Right lobe of liver (tissue), 6 donors: ENCODE data around the gene GALNT3. TPM values are rescaled to one million over a fixed set of nuclear protein-coding genes. Genes with fewer than 3 reads are reported as not detected.

ENCODE experiments used
- ATAC-seq, 4 donors: fragments of 200-7000 bp; cut with Tn5 transposase; one replicate each; pipeline ENCODE4 v1.9.1; 2020; ENCODE audit warnings: mild to moderate bottlenecking in 4 of 4, moderate library complexity in 4 of 4
- DNase-seq, 3 donors: peaks; one replicate each; pipeline ENCODE4 v3.0.0-alpha.2; 2020
- H3K27ac ChIP-seq, 3 donors: fragments of 200-600 bp; one replicate each; pipeline ENCODE4 v1.8.0; 2022
- H3K27me3 ChIP-seq, 2 donors: fragments of 200-600 bp; one replicate each; pipeline ENCODE4 v1.8.0; 2022
- H3K36me3 ChIP-seq, 4 donors: fragments of 200-600 bp; sonication (generic) in 1 of 4; one replicate each; pipeline versions ENCODE4 v1.5.1 to v1.8.0; 2017 to 2022; ENCODE audit warnings: control low read depth in 1 of 4
- H3K4me1 ChIP-seq, 4 donors: fragments of 200-600 bp; sonication (generic) in 1 of 4; one replicate each; pipeline versions ENCODE4 v1.5.1 to v1.8.0; 2017 to 2022; ENCODE audit warnings: control low read depth in 1 of 4
- H3K4me3 ChIP-seq, 3 donors: fragments of 200-600 bp; one replicate each; pipeline ENCODE4 v1.8.0; 2022
- H3K9me3 ChIP-seq, 4 donors: fragments of 200-600 bp; sonication (generic) in 1 of 4; one replicate each; pipeline versions ENCODE4 v1.5.1 to v1.8.0; 2017 to 2022; ENCODE audit warnings: control low read depth in 1 of 4
- POLR2A ChIP-seq: fragments of 450-650 bp; IDR thresholded peaks from one replicate; pipeline ENCODE4 v1.6.1; 2017; ENCODE audit warnings: antibody characterized with exemption, mild to moderate bottlenecking
- WGBS: methylation state at CpG from one replicate; pipeline ENCODE4 v1.1.6; 2018; ENCODE audit warnings: low coverage, low lambda C conversion rate; ENCODE audit not compliant: insufficient coverage; ENCODE audit errors: missing lambda C conversion rate; 5-methylcytosine and 5-hydroxymethylcytosine counted together
- intact Hi-C, 2 donors: fragments of 100-400 bp; cut with DNase I; formaldehyde crosslinking; loops; one replicate each; pipeline versions ENCODE4 v1.11.2 to v1.14.1; 2022
- total RNA-seq, 6 experiments: library from RNA; depleted of rRNA in 2 of 6; stranded (reverse); fragments of >200 nt in 2 of 6; fragmentation: NEBNext Ultra II Directional in 3 of 6; extraction: Animal tissue kit (Norgen Biotek cat#: 25700) in 3 of 6; gene quantifications; one replicate each; pipeline versions ENCODE4 v1.1.0 to v1.2.4, GENCODE V29; 2016 to 2023
- TF ChIP-seq, protein P1 (sequence below), 4 donors: fragments of 200-600 bp in 3 of 4; fragments of 450-650 bp in 1 of 4; IDR thresholded peaks; one replicate each; pipeline versions ENCODE4 v1.5.1 to v1.8.0; 2016 to 2022; ENCODE audit warnings: antibody characterized with exemption in 4 of 4, mild to moderate bottlenecking in 2 of 4
- donor health status: DM: no; HTN: yes; CAD: no.
- donor health status: DM: no; HTN: no; CAD: no.
- donor health status: DM: no; HTN: no; CAD: no.
- donor health status: DM: no; HTN: yes; CAD: no.
- donor health status: DM: no; HTN: yes; CAD: no.

The GALNT3 gene
- total RNA-seq, 6 experiments from 2014 or later, result 0.31 to 1.6 (median 0.80) TPM

DNA sequence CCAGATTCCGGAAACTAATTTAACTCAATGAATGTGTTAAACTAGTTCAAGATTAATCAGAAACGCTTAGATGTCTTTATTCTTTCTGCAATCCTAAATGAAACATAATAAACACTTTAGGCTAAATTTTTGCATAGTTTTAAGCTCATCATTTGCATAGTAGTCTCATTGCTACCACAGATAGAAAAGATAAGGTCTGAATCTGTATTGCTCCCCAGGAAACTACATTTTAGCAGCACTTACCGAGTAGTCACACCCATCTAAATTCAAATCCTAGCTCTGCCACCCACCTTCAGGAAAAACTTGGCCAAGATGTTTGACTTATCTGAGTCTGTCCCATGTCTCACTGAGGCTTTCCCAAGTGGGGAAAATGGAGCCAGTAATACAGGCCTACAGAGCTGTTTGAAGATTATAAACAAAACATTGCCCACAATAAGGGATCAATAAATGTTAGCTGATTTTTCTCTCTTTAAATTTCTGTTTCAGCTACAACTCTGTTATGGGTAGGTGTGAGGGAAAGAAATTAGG lies 87.0 kb downstream of the GALNT3 start:
- Histone ChIP-seq H3K4me3 (no peak overlapping the region), H3K27ac (no peak overlapping the region), H3K36me3 (no peaks in the 10 kb centered on the region), H3K4me1 (no peaks in the 10 kb centered on the region), H3K27me3 (no peaks in the 10 kb centered on the region), H3K9me3 (no peaks in the 10 kb centered on the region)
- no peak for TF ChIP-seq POLR2A
- TF ChIP-seq, protein P1, sequence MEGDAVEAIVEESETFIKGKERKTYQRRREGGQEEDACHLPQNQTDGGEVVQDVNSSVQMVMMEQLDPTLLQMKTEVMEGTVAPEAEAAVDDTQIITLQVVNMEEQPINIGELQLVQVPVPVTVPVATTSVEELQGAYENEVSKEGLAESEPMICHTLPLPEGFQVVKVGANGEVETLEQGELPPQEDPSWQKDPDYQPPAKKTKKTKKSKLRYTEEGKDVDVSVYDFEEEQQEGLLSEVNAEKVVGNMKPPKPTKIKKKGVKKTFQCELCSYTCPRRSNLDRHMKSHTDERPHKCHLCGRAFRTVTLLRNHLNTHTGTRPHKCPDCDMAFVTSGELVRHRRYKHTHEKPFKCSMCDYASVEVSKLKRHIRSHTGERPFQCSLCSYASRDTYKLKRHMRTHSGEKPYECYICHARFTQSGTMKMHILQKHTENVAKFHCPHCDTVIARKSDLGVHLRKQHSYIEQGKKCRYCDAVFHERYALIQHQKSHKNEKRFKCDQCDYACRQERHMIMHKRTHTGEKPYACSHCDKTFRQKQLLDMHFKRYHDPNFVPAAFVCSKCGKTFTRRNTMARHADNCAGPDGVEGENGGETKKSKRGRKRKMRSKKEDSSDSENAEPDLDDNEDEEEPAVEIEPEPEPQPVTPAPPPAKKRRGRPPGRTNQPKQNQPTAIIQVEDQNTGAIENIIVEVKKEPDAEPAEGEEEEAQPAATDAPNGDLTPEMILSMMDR (IDR thresholded peaks at IDR 0.05), result no peak
- intact Hi-C loops, result loop anchor here in 1 of 2 donors (10.0 kb wide), 1 partner anchor 302 kb away; no protein-coding TSS in a partner anchor
- ATAC-seq (no peak), DNase-seq (no peak)
- 64% methylated on average over 3 of the region's 3 CpGs for WGBS

DNA sequence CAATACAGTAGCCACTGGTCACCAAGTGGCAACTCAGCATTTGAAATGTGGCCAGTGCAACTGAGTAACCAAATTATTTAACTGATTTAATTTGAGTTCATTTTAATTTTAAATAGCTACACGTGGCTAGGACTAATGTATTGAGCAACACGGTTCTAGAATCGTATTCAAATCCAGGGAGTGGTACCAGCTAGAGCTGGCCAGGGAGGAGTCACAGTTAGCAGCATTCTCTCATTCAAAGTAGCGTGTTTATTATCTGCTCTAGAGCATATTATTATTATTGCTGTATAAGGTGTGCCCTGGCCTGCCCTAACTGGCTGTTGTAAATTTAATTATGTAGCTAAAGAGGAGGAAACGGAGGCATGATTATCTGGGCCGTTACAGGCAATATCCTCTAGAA lies 92.9 kb downstream of the GALNT3 start:
- H3K4me1 ChIP-seq, result no peaks in the 10 kb centered on the region
- H3K4me3 ChIP-seq, result no peak overlapping the region
- H3K27me3 ChIP-seq, result no peaks in the 10 kb centered on the region
- 63% methylated on average over 6 of the region's 6 CpGs for WGBS
- ATAC-seq, result no peak
- intact Hi-C loops, result loop anchor here in 1 of 2 donors (10.0 kb wide), 1 partner anchor 296 kb away; no protein-coding TSS in a partner anchor
- no peak overlapping the region for H3K27ac ChIP-seq
- no peaks in the 10 kb centered on the region for H3K36me3 ChIP-seq
- no peaks in the 10 kb centered on the region for H3K9me3 ChIP-seq
- no peak for DNase-seq
- TF ChIP-seq, protein P1 (IDR thresholded peaks at IDR 0.05), result no peak
- TF ChIP-seq POLR2A, result no peak

DNA sequence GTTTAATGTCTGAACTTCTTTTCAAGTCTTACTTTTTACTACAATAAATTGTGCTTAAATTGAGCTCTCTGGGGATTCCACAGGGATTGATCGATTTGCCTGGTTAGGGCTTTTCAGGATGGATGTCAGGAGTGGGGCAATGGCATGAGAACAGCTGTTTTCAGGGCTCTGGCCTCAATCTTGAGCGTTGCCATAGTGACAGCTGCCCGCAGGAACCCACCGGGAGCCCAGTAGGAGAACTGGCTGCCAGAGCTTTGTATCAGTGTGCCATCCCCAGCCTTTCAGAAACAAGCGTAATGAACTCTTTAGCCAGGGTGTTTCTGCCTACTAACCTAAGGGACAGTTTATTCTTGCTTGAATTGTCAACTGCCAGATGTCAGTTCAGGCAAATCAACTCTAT lies 93.5 kb downstream of the GALNT3 start:
- Histone ChIP-seq H3K4me3 (no peak overlapping the region), H3K27me3 (no peaks in the 10 kb centered on the region), H3K27ac (no peak overlapping the region), H3K9me3 (no peaks in the 10 kb centered on the region), H3K4me1 (no peaks in the 10 kb centered on the region), H3K36me3 (no peaks in the 10 kb centered on the region)
- no peak for TF ChIP-seq POLR2A
- TF ChIP-seq, protein P1 (IDR thresholded peaks at IDR 0.05), result no peak
- intact Hi-C loops, result loop anchor here in 1 of 2 donors (10.0 kb wide), 1 partner anchor 296 kb away; no protein-coding TSS in a partner anchor
- 58% methylated on average over 2 of the region's 5 CpGs for WGBS
- DNase-seq (no peak), ATAC-seq (no peak)

DNA sequence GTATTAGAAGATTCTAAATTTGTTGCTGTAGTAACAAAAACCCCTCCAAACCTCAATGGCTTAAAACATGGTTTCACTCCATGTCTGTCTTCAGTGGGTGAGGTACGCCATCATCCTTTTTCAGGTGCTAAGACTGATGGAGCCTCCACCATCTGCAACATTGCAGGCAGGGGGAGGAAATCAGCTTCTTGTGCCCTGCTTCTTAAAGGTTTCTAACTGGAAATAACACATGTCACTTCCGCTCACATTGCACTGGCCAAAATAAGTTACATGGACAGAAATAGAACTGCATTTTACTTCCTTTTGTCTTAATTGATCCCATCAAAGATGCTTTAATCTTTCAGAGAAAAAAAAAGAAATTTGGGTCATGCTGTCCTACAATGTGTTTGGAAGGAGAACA lies 94.1 kb downstream of the GALNT3 start:
- intact Hi-C loops, result loop anchor here in 1 of 2 donors (10.0 kb wide), 1 partner anchor 295 kb away; no protein-coding TSS in a partner anchor
- DNase-seq (no peak), ATAC-seq (no peak)
- Histone ChIP-seq H3K4me1 (no peaks in the 10 kb centered on the region), H3K9me3 (no peaks in the 10 kb centered on the region), H3K36me3 (no peaks in the 10 kb centered on the region), H3K27me3 (no peaks in the 10 kb centered on the region), H3K27ac (no peak overlapping the region), H3K4me3 (no peak overlapping the region)
- no peak for TF ChIP-seq POLR2A
- TF ChIP-seq, protein P1 (IDR thresholded peaks at IDR 0.05), result no peak
- WGBS, result 63% methylated on average over 2 of the region's 2 CpGs
